HL-60/S4 treated with phorbol 12-myristate 13-acetate at 8.2 ng/mL for 4 days and 3 days (cell line): Measurements from ENCODE around the gene BMERB1.
"Not testable (repeated sequence)": the region's sequence is repeated elsewhere in the genome, so short reads cannot be mapped to it uniquely, and the experiment has no call there.

Experiments
- in situ Hi-C: fragments of 300-500 bp; cut with MboI; formaldehyde crosslinking; loops from 2 replicates; pipeline ENCODE4 v1.15.0; 2022; ENCODE audit warnings: low sequenced_read_pairs

Gene BMERB1

DNA sequence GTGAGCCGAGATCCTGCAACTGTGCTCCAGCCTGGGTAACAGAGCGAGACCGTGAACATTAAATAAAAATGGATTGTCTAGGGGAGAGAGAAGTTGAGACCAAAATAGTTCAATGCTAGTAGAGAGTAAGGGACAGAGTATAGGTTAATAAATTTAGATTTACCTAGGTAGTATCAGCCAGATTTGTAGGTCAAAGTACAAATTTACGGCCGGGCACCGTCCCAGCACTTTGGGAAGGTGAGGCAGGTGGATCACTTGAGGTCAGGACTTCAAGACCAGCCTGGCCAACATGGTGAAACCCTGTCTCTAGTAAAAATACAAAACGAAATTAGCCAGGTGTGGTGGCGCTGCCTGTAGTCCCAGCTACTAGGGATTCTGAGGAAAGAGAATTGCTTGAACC is 12.2 kb upstream of the BMERB1 start:
- in situ Hi-C loops = no loop called here

DNA sequence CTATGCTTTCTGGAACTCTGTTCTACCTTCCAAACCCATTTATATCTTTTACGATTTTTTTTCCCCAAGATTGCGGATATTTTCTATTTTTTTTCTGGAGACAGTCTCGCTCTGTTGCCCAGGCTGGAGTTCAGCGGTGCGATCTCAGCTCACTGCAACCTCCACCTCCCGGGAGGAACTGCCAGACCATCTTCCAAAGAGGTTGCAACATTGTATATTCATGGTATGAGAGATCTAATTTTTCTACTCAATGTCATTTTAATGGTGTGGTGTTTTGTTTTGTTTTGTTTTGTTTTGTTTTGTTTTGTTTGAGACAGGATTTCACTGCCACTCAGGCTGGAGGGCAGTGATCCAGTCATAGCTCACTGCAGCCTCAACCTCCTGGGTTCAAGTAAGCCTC is 8.5 kb upstream of the BMERB1 start:
- in situ Hi-C loops = no loop called here

DNA sequence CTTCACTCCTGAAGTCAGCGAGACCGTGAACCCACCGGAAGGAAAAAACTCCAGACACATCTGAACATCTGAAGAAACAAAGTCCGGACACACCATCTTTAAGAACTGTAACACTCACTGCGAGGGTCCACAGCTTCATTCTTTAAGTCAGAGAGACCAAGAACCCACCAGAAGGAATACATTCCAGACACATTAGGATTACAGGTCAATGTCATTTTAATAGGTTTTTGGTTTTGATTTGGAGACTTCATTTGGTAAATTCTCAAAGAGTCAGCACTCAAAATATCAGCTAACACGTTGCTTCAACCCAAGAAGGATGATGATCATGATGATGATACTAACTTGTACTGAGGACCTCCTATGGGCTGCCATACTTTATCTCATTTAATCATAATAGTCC is 7.6 kb upstream of the BMERB1 start:
- in situ Hi-C loops = no loop called here

DNA sequence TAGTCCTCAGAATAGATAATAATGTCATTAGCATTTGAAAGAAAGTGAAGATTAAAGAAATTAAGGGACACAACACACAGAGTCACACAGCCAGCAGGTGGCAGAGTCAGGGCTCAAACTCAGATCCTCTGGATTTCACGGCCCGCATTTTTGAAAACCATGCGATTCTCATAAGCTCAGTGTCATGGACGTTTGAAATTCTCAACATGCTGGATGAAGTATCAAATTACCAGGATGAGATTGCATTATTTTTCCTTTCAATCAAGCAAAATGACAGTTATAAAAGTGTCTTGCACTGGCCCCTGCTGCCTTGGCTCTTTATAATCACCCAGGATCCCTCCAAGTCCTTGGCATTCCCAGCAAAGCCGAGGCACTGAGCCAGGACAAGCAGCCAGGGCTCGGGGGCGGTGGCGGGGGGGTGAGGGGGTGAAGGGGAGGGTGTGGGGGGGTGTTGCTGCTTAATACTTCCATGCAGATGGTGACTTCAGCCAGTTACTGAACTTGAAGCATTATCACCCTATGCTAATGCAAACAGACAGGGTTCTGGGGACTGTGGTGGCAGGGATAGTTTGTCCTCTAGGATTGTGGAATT is 6.6 kb upstream of the BMERB1 start:
- in situ Hi-C loops = no loop called here

DNA sequence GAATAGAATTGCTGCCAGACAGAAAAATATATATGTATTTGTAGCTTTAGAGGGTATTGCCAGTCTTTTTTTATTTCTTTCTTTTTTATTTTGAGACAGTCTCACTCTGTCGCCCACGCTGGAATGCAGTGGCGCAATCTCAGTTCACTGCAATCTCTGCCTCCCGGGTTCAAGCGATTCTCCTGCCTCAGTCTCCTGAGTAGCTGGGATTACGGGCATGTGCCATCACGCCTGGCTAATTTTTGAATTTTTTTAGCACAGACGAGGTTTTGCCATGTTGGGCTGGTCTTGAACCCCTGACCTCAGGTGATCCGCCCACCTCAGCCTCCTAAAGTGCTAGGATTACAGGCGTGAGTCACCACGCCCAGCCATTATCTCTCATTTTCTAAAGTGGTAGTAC is 3.5 kb upstream of the BMERB1 start:
- in situ Hi-C loops = not testable (repeated sequence)

DNA sequence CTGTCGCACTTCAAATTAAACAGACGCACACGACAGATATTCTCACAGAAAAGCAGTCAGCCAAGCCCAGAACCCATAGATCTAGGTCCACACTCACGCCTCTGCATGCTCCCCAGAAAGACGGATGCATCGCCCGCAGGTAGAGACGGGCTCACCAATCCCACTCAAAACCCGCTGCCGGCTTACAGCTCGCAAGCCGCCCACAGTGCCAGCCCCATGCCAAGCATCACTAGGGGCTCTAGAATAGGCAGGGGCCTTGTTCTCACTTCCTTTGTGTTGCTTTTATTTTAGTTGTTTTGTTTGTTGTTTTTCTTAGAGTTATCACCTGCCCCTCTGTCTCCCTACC is 336 bp upstream of the BMERB1 start:
- in situ Hi-C loops = no loop called here

DNA sequence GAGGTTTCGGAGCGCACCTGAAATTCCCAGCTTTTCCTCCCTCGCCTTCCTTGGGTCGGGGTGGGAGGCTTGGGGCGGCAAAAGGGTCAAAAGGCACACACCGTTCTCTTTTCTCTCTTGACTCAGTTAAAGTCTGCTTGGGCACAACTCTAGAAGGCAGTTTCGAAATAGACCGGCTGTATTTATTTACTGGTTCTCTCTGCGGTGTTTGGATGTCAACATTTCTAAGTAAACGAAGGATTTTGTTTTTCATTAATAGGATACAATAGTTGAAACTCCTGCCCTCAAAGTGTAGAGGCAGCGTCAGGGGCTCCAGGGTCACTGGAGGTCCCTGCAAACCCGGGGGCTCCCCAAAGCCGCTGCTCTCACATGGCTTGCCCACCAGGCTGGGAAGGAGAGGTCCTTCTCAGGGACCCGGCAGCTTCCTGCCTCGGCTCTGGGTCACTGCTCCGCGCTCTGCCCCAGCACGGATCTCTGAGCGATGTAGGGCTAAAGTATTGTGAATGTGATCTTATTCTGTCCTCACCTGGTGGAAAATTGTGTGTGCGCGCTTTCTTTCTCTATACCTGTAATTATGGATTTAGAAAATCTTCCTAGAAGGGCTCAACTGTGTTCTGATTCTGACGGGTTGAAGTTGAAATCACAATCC is 952 bp downstream of the BMERB1 start:
- in situ Hi-C loops = no loop called here

DNA sequence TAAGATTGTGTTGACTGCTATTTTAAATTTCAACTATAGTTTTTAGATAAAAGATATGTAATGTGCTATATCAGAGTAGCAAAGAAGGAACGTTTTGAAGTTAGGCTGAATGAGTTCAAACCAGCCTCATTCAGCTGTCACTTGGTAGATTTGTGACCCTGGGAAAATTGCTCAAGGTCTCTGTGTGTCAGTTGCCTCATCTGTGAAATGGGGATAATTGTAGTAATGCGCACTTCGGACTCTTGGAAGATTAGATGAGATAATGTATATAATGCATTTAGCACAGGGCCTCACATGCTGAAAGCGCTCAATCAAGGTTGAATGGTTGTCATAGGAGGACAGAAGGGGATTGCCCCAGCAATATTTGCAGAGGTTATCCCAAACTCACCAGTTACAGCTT is 4.7 kb downstream of the BMERB1 start:
- in situ Hi-C loops = no loop called here

DNA sequence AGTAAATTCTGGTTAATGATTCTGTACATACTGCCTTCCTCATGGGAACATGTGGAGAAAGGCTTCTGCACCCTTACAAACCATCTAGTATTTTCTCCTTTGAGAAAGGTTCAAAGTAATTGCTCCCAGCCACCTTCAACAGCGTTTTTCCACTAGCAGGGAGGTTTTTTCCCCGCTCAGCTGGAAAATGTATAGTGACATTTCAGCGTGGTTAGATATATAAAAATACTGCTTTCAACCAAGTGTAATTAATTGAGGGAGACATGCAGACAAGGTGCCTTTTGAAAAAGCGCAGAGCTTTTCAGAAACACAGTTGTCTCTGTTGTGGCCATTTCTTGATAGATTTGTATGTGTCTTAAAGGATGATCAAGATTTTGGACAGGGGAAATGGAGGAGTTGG is 5.1 kb downstream of the BMERB1 start:
- in situ Hi-C loops = no loop called here

DNA sequence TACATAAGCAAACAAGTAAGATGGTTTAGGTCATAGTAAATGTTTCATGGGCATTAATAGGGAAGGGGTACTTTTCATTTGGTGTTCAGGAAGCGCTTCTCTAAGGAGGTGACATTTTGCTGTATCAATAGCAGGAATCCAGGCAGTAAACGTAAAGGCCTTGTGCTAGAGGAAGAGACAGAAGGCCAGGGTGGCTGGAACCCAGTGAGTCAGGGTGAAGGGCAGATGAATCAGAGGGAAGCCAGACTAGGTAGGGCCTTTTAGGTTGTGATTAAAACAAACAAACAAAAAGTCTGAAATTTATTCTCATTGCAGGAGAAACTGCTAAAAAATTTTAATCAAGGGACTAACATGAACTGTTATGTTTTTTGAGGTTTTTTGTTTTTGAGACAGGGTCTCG is 6.5 kb downstream of the BMERB1 start:
- in situ Hi-C loops = no loop called here

DNA sequence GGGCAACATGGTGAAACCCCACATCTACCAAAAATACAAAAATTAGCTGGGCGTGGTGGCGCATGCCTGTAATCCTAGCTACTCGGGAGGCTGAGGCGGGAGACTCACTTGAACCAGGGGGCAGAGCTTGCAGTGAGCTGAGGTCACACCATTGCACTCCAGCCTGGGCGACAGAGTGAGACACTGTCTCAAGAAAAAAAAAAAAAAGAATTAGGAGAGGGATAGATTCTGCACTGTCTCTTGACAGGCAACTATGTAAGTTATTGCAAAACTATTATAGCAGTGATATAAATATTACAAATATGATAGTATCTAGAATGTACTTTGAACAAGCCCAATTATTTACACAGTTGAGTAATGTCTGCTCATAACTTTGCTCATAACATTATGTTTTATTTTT is 7.8 kb downstream of the BMERB1 start:
- in situ Hi-C loops = not testable (repeated sequence)

DNA sequence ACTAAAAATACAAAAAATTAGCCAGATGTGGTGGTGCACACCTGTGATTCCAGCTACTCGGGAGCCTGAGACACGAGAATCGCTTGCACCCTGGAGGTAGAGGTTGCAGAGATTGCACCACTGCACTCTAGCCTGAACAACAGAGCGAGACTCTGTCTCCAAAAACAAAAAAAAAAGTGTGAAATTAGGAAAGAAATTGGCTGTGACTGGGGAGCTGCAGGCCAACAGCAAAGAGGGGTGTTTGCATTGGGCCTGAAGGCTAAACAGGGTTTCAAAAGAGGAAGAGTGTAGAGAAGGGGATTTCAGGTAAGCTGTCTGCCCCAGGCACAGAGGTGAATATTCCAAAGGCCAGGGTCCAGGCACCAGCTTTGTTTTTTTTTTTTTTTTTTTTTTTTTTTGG is 9.4 kb downstream of the BMERB1 start:
- in situ Hi-C loops = no loop called here

DNA sequence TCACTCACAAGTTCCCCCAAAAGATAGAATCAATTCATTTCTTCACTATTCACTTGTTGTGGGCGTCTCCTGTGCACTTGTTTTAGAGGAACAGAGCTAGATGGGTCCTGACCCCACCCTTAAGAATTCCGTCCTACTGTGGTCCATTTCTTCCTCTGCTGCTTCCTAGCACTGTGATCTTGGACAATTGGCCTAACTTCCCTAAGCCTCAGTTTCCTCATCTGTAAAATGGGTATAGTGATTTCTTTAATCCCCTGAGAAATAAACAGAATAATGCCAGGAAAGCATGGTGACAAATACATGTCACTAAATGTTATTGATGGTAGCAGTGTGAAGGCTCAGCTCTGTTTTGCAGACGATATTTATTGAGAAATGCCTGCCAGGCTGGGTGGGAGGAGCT is 9.9 kb downstream of the BMERB1 start:
- in situ Hi-C loops = no loop called here

DNA sequence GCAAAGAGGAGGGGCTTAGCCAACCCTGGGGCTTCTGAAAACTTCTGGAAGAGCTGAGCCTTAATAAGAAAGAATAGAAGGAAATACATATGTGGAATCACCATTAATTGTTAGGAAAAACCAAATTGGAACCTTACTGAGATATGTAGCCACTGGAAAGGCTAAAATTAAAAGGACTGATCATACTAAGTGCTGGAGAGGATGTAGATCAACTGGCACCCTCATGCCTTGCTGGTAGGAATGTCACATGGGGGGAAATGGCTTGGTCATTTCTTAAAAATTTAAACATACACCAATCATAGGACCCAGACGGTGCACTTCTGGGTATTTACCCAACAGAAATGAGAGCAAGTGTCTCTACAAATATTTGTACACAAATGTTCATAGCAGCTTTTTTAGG is 11.1 kb downstream of the BMERB1 start:
- in situ Hi-C loops = no loop called here

DNA sequence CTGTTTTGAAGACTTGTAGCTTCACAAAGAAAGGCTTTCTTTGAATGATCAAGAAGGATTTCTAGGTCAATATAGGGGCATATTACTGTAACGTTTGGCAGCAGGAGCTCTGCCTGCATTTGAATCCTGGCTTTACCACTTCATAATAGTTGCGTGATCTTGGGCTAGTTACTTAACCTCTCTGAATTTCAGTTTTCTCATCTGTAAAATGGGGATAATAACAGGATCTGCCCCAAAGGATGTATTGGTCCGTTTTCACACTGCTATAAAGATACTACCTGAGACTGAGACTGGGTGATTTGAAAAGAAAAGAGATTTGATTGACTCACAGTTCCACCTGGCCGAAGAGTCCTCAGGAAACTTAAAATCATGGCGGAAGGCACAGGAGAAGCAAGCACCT is 12.5 kb downstream of the BMERB1 start:
- in situ Hi-C loops = no loop called here

DNA sequence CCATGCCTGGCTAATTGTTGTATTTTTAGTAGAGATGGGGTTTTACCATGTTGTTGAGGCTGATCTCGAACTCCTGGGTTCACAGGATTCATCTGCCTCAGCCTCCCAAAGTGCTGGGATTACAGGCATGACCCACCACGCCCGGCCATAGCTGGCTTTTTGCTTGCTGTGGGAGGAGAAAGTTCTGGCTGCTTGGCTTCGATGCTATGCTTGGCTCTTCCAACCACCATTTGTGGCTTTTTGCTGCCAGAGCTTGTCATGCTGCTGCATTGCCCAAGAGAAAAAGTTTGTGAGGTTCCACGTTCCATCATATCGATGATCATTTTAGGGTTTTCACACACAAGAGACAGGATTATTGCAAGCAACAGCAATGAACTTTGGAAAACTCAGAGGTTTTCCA is 16.2 kb downstream of the BMERB1 start:
- in situ Hi-C loops = no loop called here

DNA sequence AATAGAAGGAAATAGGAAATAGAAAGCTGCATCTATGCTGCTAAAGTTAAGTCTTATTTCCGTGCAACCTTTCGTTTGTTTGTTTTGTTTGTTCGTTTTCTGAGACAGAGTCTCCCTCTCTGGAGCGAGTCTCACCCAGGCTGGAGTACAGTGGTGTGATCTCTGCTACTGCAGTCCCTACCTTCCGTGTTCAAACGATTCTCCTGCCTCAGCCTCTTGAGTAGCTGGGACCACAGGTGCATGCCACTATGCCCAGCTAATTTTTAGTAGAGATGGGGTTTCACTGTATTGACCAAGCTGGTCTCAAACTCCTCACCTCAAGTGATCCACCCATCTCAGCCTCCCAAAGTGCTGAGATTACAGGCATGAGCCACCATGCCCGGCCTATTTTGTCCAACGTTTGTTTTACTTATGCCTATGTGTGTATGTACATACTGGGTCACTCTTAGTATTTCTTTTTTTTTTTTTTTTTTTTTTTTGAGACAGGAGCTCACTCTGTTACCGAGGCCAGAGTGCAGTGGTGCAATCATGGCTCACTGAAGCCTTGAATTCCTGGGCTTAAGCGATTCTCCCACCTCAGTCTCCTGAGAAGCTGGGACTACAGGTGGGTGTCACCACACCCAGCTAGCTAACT is 16.8 kb downstream of the BMERB1 start:
- in situ Hi-C loops = no loop called here

DNA sequence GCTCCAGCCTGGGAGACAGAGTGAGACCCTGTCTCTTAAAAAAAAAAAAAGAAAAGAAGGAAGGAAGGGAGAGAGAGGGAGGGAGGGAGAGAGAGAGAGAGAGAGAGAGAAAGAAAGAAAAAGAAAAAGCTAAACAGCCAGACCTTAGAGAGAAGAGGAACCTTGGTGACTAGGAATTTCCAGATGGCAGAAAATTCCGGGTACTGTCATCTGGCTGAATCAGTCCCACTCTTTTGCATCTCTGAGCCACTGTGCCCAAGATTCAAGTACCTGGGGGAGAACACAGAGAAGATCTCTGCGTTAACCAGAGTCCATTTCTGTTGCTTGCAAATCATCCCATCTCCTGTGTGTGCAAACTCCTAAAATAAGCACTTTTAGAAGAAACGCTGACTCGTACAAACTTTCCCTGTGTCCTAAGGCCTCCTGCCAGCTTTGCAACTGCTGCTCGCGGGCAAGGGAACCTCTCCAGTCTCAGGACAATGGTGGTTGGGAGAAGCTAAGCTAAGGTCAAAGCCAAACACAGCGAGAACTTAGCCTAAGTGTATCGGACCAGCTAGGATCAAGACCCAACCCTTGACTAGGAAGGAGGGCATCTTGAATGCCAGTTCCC is 18.0 kb downstream of the BMERB1 start:
- in situ Hi-C loops = no loop called here

DNA sequence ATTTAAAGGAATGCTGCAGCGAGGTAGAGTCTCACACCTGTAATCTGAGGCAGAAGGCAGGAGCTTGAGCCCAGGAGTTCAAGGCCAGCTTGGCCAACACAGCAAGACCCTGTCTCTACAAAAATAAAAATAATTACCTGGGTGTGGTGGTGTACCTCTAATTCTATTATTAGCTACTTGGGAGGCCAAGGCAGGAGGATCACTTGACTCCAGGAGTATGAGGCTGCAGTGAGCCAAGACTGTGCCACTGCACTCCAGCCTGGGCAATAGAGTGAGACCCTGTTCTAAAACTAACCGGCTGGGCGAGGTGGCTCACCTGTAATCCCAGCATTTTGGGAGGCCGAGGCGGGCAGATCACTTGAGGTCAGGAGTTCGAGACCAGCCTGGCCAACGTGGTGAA is 18.9 kb downstream of the BMERB1 start:
- in situ Hi-C loops = not testable (repeated sequence)

DNA sequence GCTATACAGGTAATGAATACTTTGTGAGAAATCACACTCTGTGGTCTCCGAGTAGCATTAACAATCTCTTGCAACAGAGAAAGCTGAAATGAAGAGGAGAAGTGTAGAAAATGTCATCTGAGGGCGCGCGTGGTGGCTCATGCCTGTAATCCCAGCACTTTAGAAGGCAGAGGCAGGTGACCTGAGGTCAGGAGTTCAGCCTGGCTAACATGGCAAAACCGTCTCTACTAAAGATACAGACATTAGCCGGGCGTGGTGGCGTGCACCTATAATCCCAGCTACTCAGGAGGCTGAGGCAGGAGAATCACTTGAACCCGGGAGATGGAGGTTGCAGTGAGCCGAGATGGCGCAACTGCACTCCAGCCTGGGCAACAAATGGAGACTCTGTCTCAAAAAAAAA is 20.5 kb downstream of the BMERB1 start:
- in situ Hi-C loops = not testable (repeated sequence)

DNA sequence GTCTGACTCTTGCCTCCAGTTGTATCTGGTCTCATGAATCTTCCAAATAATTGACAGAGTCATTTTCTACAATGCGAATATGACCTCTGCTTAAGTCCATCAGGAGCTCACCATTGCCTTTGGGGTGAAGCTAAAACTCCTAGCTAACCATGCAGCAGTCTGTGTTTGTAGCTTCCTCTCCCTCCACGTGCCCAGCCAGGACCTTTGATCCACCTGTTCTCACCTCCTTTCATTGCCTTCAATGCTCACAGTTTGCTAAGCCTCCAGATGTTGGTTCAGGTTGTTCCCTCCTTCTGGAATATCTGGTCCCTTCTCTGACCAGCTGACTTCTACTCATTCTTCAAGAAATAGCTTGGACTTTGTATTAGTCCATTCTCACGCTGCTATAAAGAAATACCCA is 23.0 kb downstream of the BMERB1 start:
- in situ Hi-C loops = no loop called here

DNA sequence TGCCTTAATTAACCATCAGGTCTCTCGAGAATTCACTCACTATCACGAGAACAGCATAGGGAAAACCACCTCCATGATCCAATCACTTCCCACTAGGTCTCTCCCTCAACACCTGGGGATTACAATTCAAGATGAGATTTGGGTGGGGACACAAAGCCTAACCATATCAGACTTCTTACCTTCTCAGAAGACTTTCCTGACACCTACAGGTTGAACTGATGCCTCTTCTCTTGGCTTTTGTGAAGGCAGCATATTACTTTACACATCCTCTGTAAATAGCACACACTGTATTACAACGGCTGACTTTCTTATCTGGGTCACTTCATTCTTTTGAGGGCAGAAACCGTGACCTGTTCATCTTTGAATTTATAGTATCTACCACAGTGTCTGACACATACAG is 23.6 kb downstream of the BMERB1 start:
- in situ Hi-C loops = no loop called here
